BLaER1 (cell line): ENCODE measurements around the gene N4BP2L2.

Source experiments
- H3K27ac ChIP-seq: shearing (Covaris generic); formaldehyde crosslinking; 2 replicates; pipeline ENCODE4 v1.8.1; 2022
- H3K27me3 ChIP-seq: shearing (Covaris generic); formaldehyde crosslinking; 2 replicates; pipeline ENCODE4 v1.8.1; 2022
- H3K36me3 ChIP-seq: shearing (Covaris generic); formaldehyde crosslinking; 2 replicates; pipeline ENCODE4 v1.8.1; 2022
- H3K4me1 ChIP-seq: shearing (Covaris generic); formaldehyde crosslinking; 2 replicates; pipeline ENCODE4 v1.8.1; 2022
- H3K4me2 ChIP-seq: shearing (Covaris generic); formaldehyde crosslinking; 2 replicates; pipeline ENCODE4 v1.8.1; 2022
- H3K4me3 ChIP-seq: shearing (Covaris generic); formaldehyde crosslinking; 2 replicates; pipeline ENCODE4 v1.8.1; 2022
- H3K9ac ChIP-seq: shearing (Covaris generic); formaldehyde crosslinking; 2 replicates; pipeline ENCODE4 v1.8.1; 2022
- H3K9me3 ChIP-seq: shearing (Covaris generic); formaldehyde crosslinking; 2 replicates; pipeline ENCODE4 v1.8.1; 2022
- H4K20me1 ChIP-seq: shearing (Covaris generic); formaldehyde crosslinking; 2 replicates; pipeline ENCODE4 v1.8.1; 2022
- Cebpa-rat ChIP-seq: shearing (Covaris generic); IDR thresholded peaks from 2 replicates; pipeline ENCODE4 v1.8.1; 2022

The N4BP2L2 gene

GRCh38 chr13:32555613-32556012 is 17.0 kb upstream of the N4BP2L2 start:
- Histone ChIP-seq H3K27me3 (no peaks in the 10 kb centered on the region), H3K4me2 (no peak overlapping the region), H3K9ac (no peak overlapping the region), H3K4me1 (no peaks in the 10 kb centered on the region), H3K4me3 (no peak overlapping the region), H3K27ac (no peak overlapping the region), H3K9me3 (peaks cover 5% of the 10 kb centered on the region), H4K20me1 (no peaks in the 10 kb centered on the region), H3K36me3 (no peaks in the 10 kb centered on the region)
- no peak for TF ChIP-seq Cebpa-rat

- Histone ChIP-seq H3K27ac (no peak overlapping the region), H3K4me1 (no peaks in the 10 kb centered on the region), H3K4me3 (no peak overlapping the region), H3K27me3 (no peaks in the 10 kb centered on the region), H3K4me2 (no peak overlapping the region), H4K20me1 (no peaks in the 10 kb centered on the region), H3K9ac (no peak overlapping the region), H3K9me3 (no peaks in the 10 kb centered on the region), H3K36me3 (no peaks in the 10 kb centered on the region)
- no peak for TF ChIP-seq Cebpa-rat
These were observed 15.1 kb upstream of the N4BP2L2 start for GRCh38 chr13:32553720-32554119.

DNA sequence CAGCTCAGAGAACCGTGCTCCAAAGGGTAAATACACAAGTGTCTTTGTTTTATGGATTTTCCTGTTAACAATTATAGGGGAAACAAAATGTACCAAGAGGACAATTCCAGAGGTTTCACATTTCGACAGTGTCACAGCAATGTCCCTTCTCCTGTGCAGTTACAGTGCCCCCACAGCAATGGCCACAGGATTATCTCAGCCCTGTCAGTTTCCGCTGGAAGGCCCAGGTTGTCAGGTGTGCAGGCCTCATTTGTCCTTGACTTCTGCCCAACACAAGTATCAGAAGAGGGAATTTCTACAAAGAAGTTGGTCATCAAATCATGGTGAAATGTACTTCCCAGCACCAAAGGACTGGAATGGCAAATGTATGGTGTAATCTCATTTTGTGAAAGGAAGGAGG is 11.2 kb upstream of the N4BP2L2 start:
- Histone ChIP-seq H3K4me2 (no peak overlapping the region), H4K20me1 (no peaks in the 10 kb centered on the region), H3K27me3 (no peaks in the 10 kb centered on the region), H3K4me1 (peaks cover 10% of the 10 kb centered on the region), H3K9ac (no peak overlapping the region), H3K27ac (no peak overlapping the region), H3K9me3 (no peaks in the 10 kb centered on the region), H3K4me3 (no peak overlapping the region), H3K36me3 (no peaks in the 10 kb centered on the region)
- TF ChIP-seq Cebpa-rat: no peak

- Histone ChIP-seq H3K27ac (no peak overlapping the region), H3K4me2 (no peak overlapping the region), H3K4me1 (peaks cover 12% of the 10 kb centered on the region), H3K9ac (no peak overlapping the region), H3K36me3 (no peaks in the 10 kb centered on the region), H4K20me1 (no peaks in the 10 kb centered on the region), H3K27me3 (no peaks in the 10 kb centered on the region), H3K4me3 (no peak overlapping the region), H3K9me3 (no peaks in the 10 kb centered on the region)
- TF ChIP-seq Cebpa-rat: no peak
These were observed 10.2 kb upstream of the N4BP2L2 start for GRCh38 chr13:32548837-32549236.

- peak overlapping the region; percentile 42 for H3K4me2 ChIP-seq
- H3K9ac ChIP-seq: no peak overlapping the region
- peaks cover 12% of the 10 kb centered on the region for H3K4me1 ChIP-seq
- H3K27me3 ChIP-seq: no peaks in the 10 kb centered on the region
- no peaks in the 10 kb centered on the region for H3K36me3 ChIP-seq
- no peaks in the 10 kb centered on the region for H3K9me3 ChIP-seq
- no peaks in the 10 kb centered on the region for H4K20me1 ChIP-seq
- no peak overlapping the region for H3K4me3 ChIP-seq
- no peak overlapping the region for H3K27ac ChIP-seq
- no peak for TF ChIP-seq Cebpa-rat
These were observed 6.5 kb upstream of the N4BP2L2 start for GRCh38 chr13:32545083-32545482.

DNA sequence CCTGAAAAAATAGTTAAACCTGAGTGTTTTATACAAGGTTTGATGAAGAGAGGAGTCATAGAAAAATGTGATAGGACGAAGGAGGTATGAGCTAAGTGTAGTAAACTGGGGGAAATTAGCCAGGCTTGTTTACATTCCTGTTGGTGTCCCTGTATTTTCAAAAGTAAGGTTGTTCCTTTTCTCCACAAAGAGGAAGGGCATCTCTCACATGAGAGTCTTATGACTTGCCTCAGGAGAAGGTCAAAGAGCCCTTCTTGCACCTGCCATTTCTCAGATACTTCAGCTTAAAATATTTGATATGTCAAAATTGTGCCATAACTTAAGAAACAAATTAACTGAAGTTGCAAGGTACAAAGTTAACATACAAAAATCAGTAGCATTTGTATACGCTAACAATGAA is 3.6 kb upstream of the N4BP2L2 start:
- H3K27ac ChIP-seq: no peak overlapping the region
- H3K27me3 ChIP-seq: no peaks in the 10 kb centered on the region
- H3K4me1 ChIP-seq: peaks cover 21% of the 10 kb centered on the region
- no peaks in the 10 kb centered on the region for H3K9me3 ChIP-seq
- TF ChIP-seq Cebpa-rat: no peak
- H4K20me1 ChIP-seq: no peaks in the 10 kb centered on the region
- H3K4me3 ChIP-seq: no peak overlapping the region
- no peak overlapping the region for H3K4me2 ChIP-seq
- no peaks in the 10 kb centered on the region for H3K36me3 ChIP-seq
- no peak overlapping the region for H3K9ac ChIP-seq

- Histone ChIP-seq H4K20me1 (peaks cover 6% of the 10 kb centered on the region; the same call in 1 of the 2 replicates), H3K4me3 (peak overlapping the region; percentile 94), H3K27ac (peak overlapping the region; percentile 93), H3K27me3 (no peaks in the 10 kb centered on the region), H3K9ac (peak overlapping the region; percentile 96), H3K4me2 (peak overlapping the region; percentile 72), H3K9me3 (peaks cover 15% of the 10 kb centered on the region; the same call in 1 of the 2 replicates), H3K4me1 (peaks cover 24% of the 10 kb centered on the region), H3K36me3 (peaks cover 34% of the 10 kb centered on the region)
- no peak for TF ChIP-seq Cebpa-rat
These were observed 413 bp downstream of the N4BP2L2 start for GRCh38 chr13:32538143-32538620.

- Histone ChIP-seq H3K9me3 (peaks cover 15% of the 10 kb centered on the region; the same call in 1 of the 2 replicates), H3K27me3 (no peaks in the 10 kb centered on the region), H3K9ac (peak overlapping the region; percentile 96), H3K4me3 (peak overlapping the region; percentile 94), H3K27ac (peak overlapping the region; percentile 93), H4K20me1 (peaks cover 11% of the 10 kb centered on the region; the same call in 1 of the 2 replicates), H3K4me2 (peak overlapping the region; percentile 72), H3K36me3 (peaks cover 40% of the 10 kb centered on the region), H3K4me1 (peaks cover 24% of the 10 kb centered on the region)
- no peak for TF ChIP-seq Cebpa-rat
These were observed 934 bp downstream of the N4BP2L2 start for GRCh38 chr13:32537580-32538142.

GRCh38 chr13:32535748-32536147 is 2.8 kb downstream of the N4BP2L2 start:
- H3K36me3 ChIP-seq: peaks cover 52% of the 10 kb centered on the region
- H3K9me3 ChIP-seq: peaks cover 15% of the 10 kb centered on the region; the same call in 1 of the 2 replicates
- H3K27me3 ChIP-seq: no peaks in the 10 kb centered on the region
- no peak overlapping the region for H3K27ac ChIP-seq
- H3K4me3 ChIP-seq: no peak overlapping the region
- H3K9ac ChIP-seq: no peak overlapping the region
- peaks cover 36% of the 10 kb centered on the region for H3K4me1 ChIP-seq
- H3K4me2 ChIP-seq: peak overlapping the region; percentile 14; the same call in 1 of the 2 replicates
- no peak for TF ChIP-seq Cebpa-rat
- H4K20me1 ChIP-seq: peaks cover 30% of the 10 kb centered on the region

DNA sequence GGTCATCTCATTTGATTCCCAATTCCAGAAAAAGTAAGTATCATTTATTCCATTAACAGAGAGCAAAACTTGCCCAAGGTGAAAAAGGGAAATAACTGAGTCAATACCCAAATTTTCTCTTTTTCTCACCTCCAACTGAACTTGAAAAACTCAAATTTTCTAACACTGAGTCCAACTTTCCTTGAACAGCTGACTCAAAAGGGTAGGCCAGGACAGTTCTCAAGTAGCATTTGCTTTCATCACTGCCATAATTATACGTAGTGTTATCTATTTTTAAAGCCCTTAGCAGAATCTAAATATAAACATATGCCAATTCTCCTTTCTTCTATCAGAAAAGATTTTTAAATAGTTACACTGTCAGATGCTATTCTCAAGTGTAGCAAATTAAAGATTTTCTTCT is 3.5 kb downstream of the N4BP2L2 start:
- Histone ChIP-seq H3K4me3 (no peak overlapping the region), H3K4me2 (peak overlapping the region; percentile 10; the same call in 1 of the 2 replicates)
- TF ChIP-seq Cebpa-rat: no peak

GRCh38 chr13:32530841-32531253 is 7.7 kb downstream of the N4BP2L2 start:
- Histone ChIP-seq H3K36me3 (peaks cover 70% of the 10 kb centered on the region), H3K27ac (no peak overlapping the region), H4K20me1 (peaks cover 79% of the 10 kb centered on the region), H3K4me1 (peaks cover 23% of the 10 kb centered on the region), H3K4me3 (no peak overlapping the region), H3K4me2 (peak overlapping the region; percentile 13; the same call in 1 of the 2 replicates), H3K9ac (no peak overlapping the region), H3K9me3 (peaks cover 5% of the 10 kb centered on the region; the same call in 1 of the 2 replicates), H3K27me3 (no peaks in the 10 kb centered on the region)
- TF ChIP-seq Cebpa-rat: no peak

More for the DNA sequence above, 3.5 kb downstream of the N4BP2L2 start:
- no peak overlapping the region for H3K27ac ChIP-seq
- peaks cover 55% of the 10 kb centered on the region for H3K36me3 ChIP-seq
- H3K4me1 ChIP-seq: peaks cover 37% of the 10 kb centered on the region
- no peaks in the 10 kb centered on the region for H3K27me3 ChIP-seq
- H4K20me1 ChIP-seq: peaks cover 36% of the 10 kb centered on the region
- peaks cover 15% of the 10 kb centered on the region; the same call in 1 of the 2 replicates for H3K9me3 ChIP-seq
- no peak overlapping the region for H3K9ac ChIP-seq
